COLO668 (cell line): Measurements from ENCODE around the gene PC.
"Not testable (repeated sequence)": the region's sequence is repeated elsewhere in the genome, so short reads cannot be mapped to it uniquely, and the experiment has no call there.

Experiments used
- DNase-seq: peaks from one replicate; lab custom pipeline; 2025; ENCODE audit not compliant: unreplicated experiment; lab: John Stamatoyannopoulos, UW

Gene PC

GRCh38 chr11:66845143-66845875 is 112.9 kb downstream of the PC start:
- DNase-seq, result no peak

- no peak for DNase-seq
Observed at GRCh38 chr11:66844496-66845142, 113.6 kb downstream of the PC start.

GRCh38 chr11:66843776-66844495 is 114.2 kb downstream of the PC start:
- DNase-seq, result no peak

- peak; percentile 95 for DNase-seq
Observed at GRCh38 chr11:66842896-66843775, 115.0 kb downstream of the PC start, which contains the start of gene RCE1. Gene RCE1 (plus strand): TSS chr11:66843441. CDS start chr11:66843456, 15 bp downstream.

- no peak for DNase-seq
Observed at GRCh38 chr11:66842501-66842895, 115.7 kb downstream of the PC start.

GRCh38 chr11:66841861-66842260 is 116.3 kb downstream of the PC start:
- DNase-seq, result no peak

GRCh38 chr11:66840317-66841091 is 117.7 kb downstream of the PC start:
- DNase-seq, result no peak

- no peak for DNase-seq
Observed at GRCh38 chr11:66835768-66836405, 122.3 kb downstream of the PC start.

- DNase-seq, result no peak
Observed at GRCh38 chr11:66834943-66835342, 123.2 kb downstream of the PC start.

- no peak for DNase-seq
Observed at GRCh38 chr11:66834539-66834845, 123.7 kb downstream of the PC start.

GRCh38 chr11:66824573-66824972 is 133.6 kb downstream of the PC start:
- not testable (repeated sequence) for DNase-seq

- no peak for DNase-seq
Observed at GRCh38 chr11:66823700-66824099, 134.5 kb downstream of the PC start.

GRCh38 chr11:66820901-66821300 is 137.3 kb downstream of the PC start:
- DNase-seq, result no peak

- no peak for DNase-seq
Observed at GRCh38 chr11:66820381-66820780, 137.8 kb downstream of the PC start.

- DNase-seq, result no peak
Observed at GRCh38 chr11:66818231-66818955, 139.8 kb downstream of the PC start.

GRCh38 chr11:66815646-66816045 is 142.5 kb downstream of the PC start:
- DNase-seq, result no peak

GRCh38 chr11:66814678-66815077 is 143.5 kb downstream of the PC start:
- no peak for DNase-seq

- DNase-seq, result no peak
Observed at GRCh38 chr11:66810576-66811185, 147.5 kb downstream of the PC start.

GRCh38 chr11:66809592-66809991 is 148.6 kb downstream of the PC start:
- DNase-seq, result no peak
